Trophoblast cell (in vitro differentiated cells and primary cell): ENCODE measurements around the gene TXNL1.

Source experiments
- DNase-seq, 2 donors: peaks; one replicate each; pipeline ENCODE4 v3.0.0-alpha.2; 2016
- H2AFZ ChIP-seq: 2 replicates; pipeline ENCODE4 v1.6.1; 2013; ENCODE audit warnings: low read length, moderate library complexity, mild to moderate bottlenecking; ENCODE audit not compliant: insufficient read depth, poor library complexity
- H2AK5ac ChIP-seq: 2 replicates; pipeline ENCODE4 v1.6.1; 2013; ENCODE audit warnings: mild to moderate bottlenecking, low read length
- H2BK120ac ChIP-seq: 2 replicates; pipeline ENCODE4 v1.6.1; 2013; ENCODE audit warnings: low read length, mild to moderate bottlenecking, moderate library complexity; ENCODE audit not compliant: insufficient read depth, poor library complexity
- H2BK12ac ChIP-seq: 2 replicates; pipeline ENCODE4 v1.6.1; 2013; ENCODE audit warnings: mild to moderate bottlenecking, low read length, moderate library complexity
- H2BK5ac ChIP-seq: 2 replicates; pipeline ENCODE4 v1.6.1; 2013; ENCODE audit warnings: low read length, low read depth, moderate library complexity, mild to moderate bottlenecking; ENCODE audit not compliant: poor library complexity
- H3K14ac ChIP-seq: 2 replicates; pipeline ENCODE4 v1.6.1; 2013; ENCODE audit warnings: mild to moderate bottlenecking, low read length
- H3K18ac ChIP-seq: 2 replicates; pipeline ENCODE4 v1.6.1; 2013; ENCODE audit warnings: mild to moderate bottlenecking, low read length
- H3K23ac ChIP-seq: 2 replicates; pipeline ENCODE4 v1.6.1; 2013; ENCODE audit warnings: low read length
- H3K27ac ChIP-seq: 2 replicates; pipeline ENCODE4 v1.5.1; 2013; ENCODE audit warnings: low read depth, mild to moderate bottlenecking, inconsistent platforms, low read length, moderate library complexity
- H3K27me3 ChIP-seq: 2 replicates; pipeline ENCODE4 v1.6.1; 2013; ENCODE audit warnings: inconsistent platforms, mild to moderate bottlenecking, low read length, moderate library complexity; ENCODE audit not compliant: insufficient read depth
- H3K36me3 ChIP-seq, 2 experiments: 1 replicate in 1 of 2; 2 replicates in 1 of 2; pipeline ENCODE4 v1.6.1; 2013; ENCODE audit warnings: low read length in 2 of 2, mild to moderate bottlenecking in 2 of 2, moderate library complexity in 1 of 2; ENCODE audit not compliant: insufficient read depth in 2 of 2, control insufficient read depth in 1 of 2
- H3K4ac ChIP-seq: 2 replicates; pipeline ENCODE4 v1.6.1; 2013; ENCODE audit warnings: low read depth, mild to moderate bottlenecking, low read length, moderate library complexity
- H3K4me1 ChIP-seq, 2 experiments: 1 replicate in 1 of 2; 2 replicates in 1 of 2; pipeline ENCODE4 v1.6.1; 2013; ENCODE audit warnings: low read length in 2 of 2, mild to moderate bottlenecking in 2 of 2, moderate library complexity in 1 of 2; ENCODE audit not compliant: insufficient read depth in 2 of 2, control insufficient read depth in 1 of 2
- H3K4me2 ChIP-seq: 2 replicates; pipeline ENCODE4 v1.6.1; 2013; ENCODE audit warnings: inconsistent platforms, mild to moderate bottlenecking, low read length, moderate library complexity
- H3K4me3 ChIP-seq: 2 replicates; pipeline ENCODE4 v1.5.1; 2013; ENCODE audit warnings: mild to moderate bottlenecking, low read depth, low read length, inconsistent platforms
- H3K79me1 ChIP-seq: one replicate; pipeline ENCODE4 v1.6.1; 2013; ENCODE audit warnings: low read length
- H3K79me2 ChIP-seq: 2 replicates; pipeline ENCODE4 v1.6.1; 2013; ENCODE audit warnings: low read length, mild to moderate bottlenecking; ENCODE audit not compliant: control insufficient read depth, insufficient read depth, poor library complexity
- H3K9ac ChIP-seq: 2 replicates; pipeline ENCODE4 v1.6.1; 2013; ENCODE audit warnings: mild to moderate bottlenecking, low read length
- H3K9me3 ChIP-seq: 2 replicates; pipeline ENCODE4 v1.6.1; 2013; ENCODE audit warnings: low read depth, mild to moderate bottlenecking, control low read depth, inconsistent platforms, low read length; ENCODE audit not compliant: insufficient read depth
- H4K12ac ChIP-seq: 2 replicates; pipeline ENCODE4 v1.6.1; 2013; ENCODE audit warnings: low read depth, mild to moderate bottlenecking, low read length, moderate library complexity
- H4K8ac ChIP-seq: 2 replicates; pipeline ENCODE4 v1.6.1; 2013; ENCODE audit warnings: low read depth, mild to moderate bottlenecking, low read length, moderate library complexity
- H4K91ac ChIP-seq: one replicate; pipeline ENCODE4 v1.6.1; 2013; ENCODE audit warnings: low read depth, mild to moderate bottlenecking, low read length, moderate library complexity
- WGBS: extraction: QIAGEN DNeasy Blood & Tissue Kit; methylation state at CpG from one replicate; pipeline ENCODE4 v1.1.7; 2013; ENCODE audit warnings: missing lambda C conversion rate; ENCODE audit not compliant: insufficient read length, insufficient coverage; ENCODE audit errors: extremely low coverage; 5-methylcytosine and 5-hydroxymethylcytosine counted together

TXNL1 gene

DNA sequence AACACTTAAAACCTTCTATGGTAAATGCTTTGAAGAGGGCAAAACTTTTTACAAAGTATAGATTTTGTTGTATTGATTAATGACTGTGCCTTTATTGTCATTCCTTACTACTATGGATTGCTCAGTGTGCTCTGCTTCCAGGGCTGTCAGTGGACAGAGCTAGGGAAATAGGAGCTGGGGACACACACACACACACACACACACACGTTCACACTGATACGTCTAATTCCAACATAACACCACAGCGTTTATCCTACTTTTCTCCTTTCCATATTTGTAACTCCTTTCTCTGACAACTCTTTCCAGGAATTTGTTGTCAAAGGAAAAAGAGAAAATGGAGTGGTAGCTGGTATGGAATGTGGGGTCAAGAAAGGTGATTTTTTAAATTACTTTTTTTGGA lies 34.6 kb upstream of the TXNL1 start:
- no peak overlapping the region for H2BK12ac ChIP-seq
- H3K36me3 ChIP-seq, result no peaks in the 10 kb centered on the region
- no peaks in the 10 kb centered on the region for H3K79me1 ChIP-seq
- H3K27me3 ChIP-seq, result no peaks in the 10 kb centered on the region
- no peaks in the 10 kb centered on the region for H3K79me2 ChIP-seq
- H3K4me3 ChIP-seq, result no peak overlapping the region
- no peak overlapping the region for H3K18ac ChIP-seq
- H2AFZ ChIP-seq, result no peak overlapping the region
- no peak overlapping the region for H3K23ac ChIP-seq
- H3K9ac ChIP-seq, result no peak overlapping the region
- no peak overlapping the region for H4K91ac ChIP-seq
- H3K14ac ChIP-seq, result no peak overlapping the region
- no peak overlapping the region for H2AK5ac ChIP-seq
- no peaks in the 10 kb centered on the region for H3K4me1 ChIP-seq
- no peak overlapping the region for H4K12ac ChIP-seq
- H3K9me3 ChIP-seq, result no peaks in the 10 kb centered on the region
- 100% methylated on average over 3 of the region's 3 CpGs for WGBS
- H3K27ac ChIP-seq, result no peak overlapping the region
- no peak overlapping the region for H3K4me2 ChIP-seq
- H4K8ac ChIP-seq, result no peak overlapping the region
- H3K4ac ChIP-seq, result no peak overlapping the region
- H2BK5ac ChIP-seq, result no peak overlapping the region
- H2BK120ac ChIP-seq, result no peak overlapping the region
- DNase-seq, result no peak

DNA sequence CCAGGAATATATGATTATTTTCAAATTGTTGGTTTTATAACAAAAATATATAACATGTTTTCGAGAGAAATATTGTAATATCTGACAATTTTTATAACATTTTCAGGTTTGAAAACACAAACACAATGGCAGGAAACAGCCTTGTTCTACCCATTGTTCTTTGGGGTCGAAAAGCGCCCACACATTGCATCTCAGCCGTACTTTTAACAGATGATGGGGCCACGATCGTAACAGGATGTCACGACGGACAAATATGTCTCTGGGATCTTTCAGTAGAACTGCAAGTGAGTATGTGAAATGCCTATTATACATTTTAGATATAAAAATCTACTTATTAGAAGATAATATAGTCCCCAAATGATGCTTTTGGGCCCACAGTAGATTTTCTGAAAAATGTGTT lies 34.0 kb upstream of the TXNL1 start:
- Histone ChIP-seq H4K91ac (no peak overlapping the region), H2AFZ (no peak overlapping the region), H2BK5ac (no peak overlapping the region), H3K27me3 (no peaks in the 10 kb centered on the region), H3K4me2 (no peak overlapping the region), H4K8ac (no peak overlapping the region), H4K12ac (no peak overlapping the region), H3K9ac (no peak overlapping the region), H2BK120ac (no peak overlapping the region), H3K18ac (no peak overlapping the region), H3K36me3 (no peaks in the 10 kb centered on the region), H3K79me1 (no peaks in the 10 kb centered on the region), H3K4ac (no peak overlapping the region), H3K14ac (no peak overlapping the region), H2AK5ac (no peak overlapping the region), H3K9me3 (no peaks in the 10 kb centered on the region), H3K27ac (no peak overlapping the region), H3K23ac (no peak overlapping the region), H3K4me3 (no peak overlapping the region), H3K4me1 (no peaks in the 10 kb centered on the region), H3K79me2 (no peaks in the 10 kb centered on the region), H2BK12ac (no peak overlapping the region)
- DNase-seq, result no peak
- WGBS, result no CpG with 5 or more reads among the region's 8 CpGs

DNA sequence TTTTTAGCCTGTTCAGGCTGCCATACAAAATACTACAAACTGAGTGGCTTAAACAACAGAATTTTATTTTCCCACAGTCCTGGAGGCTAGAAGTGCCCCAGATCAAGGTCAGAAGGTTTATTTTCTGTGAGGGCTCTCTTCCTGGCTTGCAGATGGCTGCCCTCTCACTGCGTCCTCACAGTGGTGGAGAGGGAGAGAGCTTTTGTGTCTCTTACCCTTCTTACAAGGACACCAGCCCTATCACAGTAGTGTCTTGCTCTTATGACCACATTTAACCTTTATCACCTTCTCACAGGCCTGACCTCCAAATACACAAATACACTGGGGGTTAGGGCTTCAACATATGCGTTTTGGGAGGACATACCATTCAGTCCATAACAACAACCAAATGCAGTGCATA lies 24.5 kb upstream of the TXNL1 start:
- Histone ChIP-seq H3K18ac (no peak overlapping the region), H3K4me3 (no peak overlapping the region), H3K36me3 (no peaks in the 10 kb centered on the region)

DNA sequence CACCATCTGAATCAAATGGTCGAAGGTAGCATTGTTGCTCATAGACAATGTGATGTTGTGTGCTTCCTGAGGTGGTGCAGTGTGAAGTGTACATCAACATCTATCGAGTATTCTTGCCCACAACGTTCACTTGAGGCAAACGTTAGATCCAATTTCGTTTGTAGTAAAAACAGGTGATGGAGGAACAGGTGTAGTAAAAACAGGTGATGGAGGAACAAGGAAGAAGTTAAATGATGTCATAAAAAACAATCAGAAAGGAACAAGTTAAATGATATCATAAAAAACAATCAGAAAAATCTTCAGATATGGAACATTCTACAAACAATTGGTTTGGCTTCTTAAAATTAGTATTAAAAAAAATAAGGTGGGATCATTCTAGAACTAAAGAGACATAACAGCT lies 24.1 kb upstream of the TXNL1 start:
- no peak overlapping the region for H3K18ac ChIP-seq
- no peak for DNase-seq
- no peak overlapping the region for H3K23ac ChIP-seq
- no peak overlapping the region for H3K9ac ChIP-seq
- no peak overlapping the region for H2BK5ac ChIP-seq
- H3K27me3 ChIP-seq, result no peaks in the 10 kb centered on the region
- H3K4me3 ChIP-seq, result no peak overlapping the region
- H3K36me3 ChIP-seq, result no peaks in the 10 kb centered on the region
- H3K4me1 ChIP-seq, result no peaks in the 10 kb centered on the region
- no peak overlapping the region for H3K4ac ChIP-seq
- no peaks in the 10 kb centered on the region for H3K79me2 ChIP-seq
- H3K27ac ChIP-seq, result no peak overlapping the region
- H2AFZ ChIP-seq, result no peak overlapping the region
- no peak overlapping the region for H2BK12ac ChIP-seq
- H4K91ac ChIP-seq, result no peak overlapping the region
- no peak overlapping the region for H3K14ac ChIP-seq
- no CpG with 5 or more reads among the region's 5 CpGs for WGBS
- no peaks in the 10 kb centered on the region for H3K9me3 ChIP-seq
- no peak overlapping the region for H2AK5ac ChIP-seq
- no peak overlapping the region for H2BK120ac ChIP-seq
- no peak overlapping the region for H4K12ac ChIP-seq
- no peaks in the 10 kb centered on the region for H3K79me1 ChIP-seq
- no peak overlapping the region for H3K4me2 ChIP-seq
- no peak overlapping the region for H4K8ac ChIP-seq

More for the DNA sequence above, 24.5 kb upstream of the TXNL1 start:
- no peak for DNase-seq
- Histone ChIP-seq H3K79me1 (no peaks in the 10 kb centered on the region), H4K8ac (no peak overlapping the region), H3K14ac (no peak overlapping the region), H4K91ac (no peak overlapping the region), H3K4me2 (no peak overlapping the region), H2AK5ac (no peak overlapping the region), H3K27ac (no peak overlapping the region), H3K27me3 (no peaks in the 10 kb centered on the region), H3K9me3 (no peaks in the 10 kb centered on the region), H2BK12ac (no peak overlapping the region), H3K9ac (no peak overlapping the region), H3K4me1 (no peaks in the 10 kb centered on the region), H4K12ac (no peak overlapping the region), H2BK120ac (no peak overlapping the region), H2BK5ac (no peak overlapping the region), H3K4ac (no peak overlapping the region), H2AFZ (no peak overlapping the region), H3K79me2 (no peaks in the 10 kb centered on the region), H3K23ac (peak overlapping the region; percentile 3)
- WGBS, result no CpG with 5 or more reads among the region's 2 CpGs
